Thoracic aorta (tissue), 2 donors: ENCODE measurements around the gene ABHD14A. TPM values are rescaled to one million over a fixed set of nuclear protein-coding genes. Genes with fewer than 3 reads are reported as not detected.
"Not testable (repeated sequence)": the region's sequence is repeated elsewhere in the genome, so short reads cannot be mapped to it uniquely, and the experiment has no call there.

Experiments used
- ATAC-seq: fragments of 150-250 bp; one replicate; pipeline ENCODE4 v1.8.0; 2017; ENCODE audit warnings: low read depth; ENCODE audit not compliant: insufficient number of reproducible peaks, low FRiP score
- DNase-seq: peaks from one replicate; pipeline ENCODE4 v3.0.0-alpha.2; 2020; ENCODE audit warnings: low spot score
- H3K27ac ChIP-seq, 2 donors: fragments of 200-600 bp; sonication (generic); 1 replicate in 1 of 2; 2 replicates in 1 of 2; pipeline ENCODE4 v1.5.1; 2016; ENCODE audit warnings: mild to moderate bottlenecking in 2 of 2, moderate library complexity in 2 of 2
- H3K27me3 ChIP-seq: fragments of 200-600 bp; sonication (generic); replicated peaks from 2 replicates; pipeline ENCODE4 v1.6.0; 2016; ENCODE audit warnings: mild to moderate bottlenecking; ENCODE audit not compliant: insufficient read depth
- H3K36me3 ChIP-seq: fragments of 200-600 bp; sonication (generic); one replicate; pipeline ENCODE4 v1.5.1; 2016
- H3K4me1 ChIP-seq, 2 donors: fragments of 200-600 bp; sonication (generic); 1 replicate in 1 of 2; 2 replicates in 1 of 2; pipeline versions ENCODE4 v1.5.1 to v1.6.0; 2016; ENCODE audit warnings: low read depth in 2 of 2, mild to moderate bottlenecking in 1 of 2; ENCODE audit not compliant: control insufficient read depth in 1 of 2
- H3K4me3 ChIP-seq: fragments of 200-600 bp; sonication (generic); 2 replicates; pipeline ENCODE4 v1.5.1; 2016; ENCODE audit warnings: mild to moderate bottlenecking
- H3K9me3 ChIP-seq: fragments of 200-600 bp; sonication (generic); 2 replicates; pipeline ENCODE4 v1.5.1; 2016
- total RNA-seq, 2 donors: library from RNA; depleted of rRNA; stranded (reverse); fragments of >200 nt; gene quantifications; one replicate each; pipeline versions ENCODE4 v1.1.0 to v1.2.3, GENCODE V29; 2016
- TF ChIP-seq, protein P1 (sequence below): fragments of 200-600 bp; sonication (generic); IDR thresholded peaks from one replicate; pipeline ENCODE4 v1.5.1; 2019; ENCODE audit warnings: antibody characterized with exemption

Gene ABHD14A
- total RNA-seq, 2 donors from 2014 or later = 9.7 to 24.0 TPM

DNA sequence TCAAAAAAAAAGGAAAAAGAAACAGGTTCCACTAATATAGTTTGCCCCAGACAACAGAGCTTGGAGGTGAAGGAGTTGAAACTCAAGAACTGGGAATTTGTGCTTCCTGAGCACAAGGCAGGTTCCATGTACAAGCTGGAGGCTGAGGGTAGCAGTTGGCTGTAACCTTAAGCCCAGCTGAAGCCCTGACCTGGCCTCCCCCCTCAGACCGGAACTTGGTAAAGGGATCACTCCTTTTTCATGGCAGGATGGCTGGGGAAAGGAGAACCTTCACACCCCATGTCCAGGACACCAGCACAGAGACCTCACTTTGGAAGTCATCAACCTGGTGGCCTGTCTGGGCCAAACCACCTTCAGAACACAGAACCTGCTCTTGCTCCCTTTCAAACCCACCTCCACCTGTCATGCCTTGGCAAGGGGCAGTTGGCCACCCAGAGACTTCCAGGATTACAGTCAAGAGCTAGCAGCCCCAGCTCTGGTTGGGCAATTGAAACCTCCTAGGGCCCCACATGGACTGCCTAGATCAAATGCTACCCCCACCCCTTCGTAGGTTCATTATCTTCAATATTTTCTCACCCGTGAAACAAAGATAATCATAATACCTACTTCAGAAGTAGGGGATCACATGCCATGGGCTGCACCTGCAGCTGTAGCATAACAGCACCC lies 17.3 kb downstream of the ABHD14A start:
- Histone ChIP-seq H3K4me1 (peaks cover 16 to 33% of the 10 kb centered on the region in 2 donors), H3K9me3 (no peaks in the 10 kb centered on the region), H3K27me3 (no peaks in the 10 kb centered on the region), H3K36me3 (peaks cover 25% of the 10 kb centered on the region), H3K4me3 (no peak overlapping the region), H3K27ac (no peak overlapping the region)
- TF ChIP-seq, protein P1, sequence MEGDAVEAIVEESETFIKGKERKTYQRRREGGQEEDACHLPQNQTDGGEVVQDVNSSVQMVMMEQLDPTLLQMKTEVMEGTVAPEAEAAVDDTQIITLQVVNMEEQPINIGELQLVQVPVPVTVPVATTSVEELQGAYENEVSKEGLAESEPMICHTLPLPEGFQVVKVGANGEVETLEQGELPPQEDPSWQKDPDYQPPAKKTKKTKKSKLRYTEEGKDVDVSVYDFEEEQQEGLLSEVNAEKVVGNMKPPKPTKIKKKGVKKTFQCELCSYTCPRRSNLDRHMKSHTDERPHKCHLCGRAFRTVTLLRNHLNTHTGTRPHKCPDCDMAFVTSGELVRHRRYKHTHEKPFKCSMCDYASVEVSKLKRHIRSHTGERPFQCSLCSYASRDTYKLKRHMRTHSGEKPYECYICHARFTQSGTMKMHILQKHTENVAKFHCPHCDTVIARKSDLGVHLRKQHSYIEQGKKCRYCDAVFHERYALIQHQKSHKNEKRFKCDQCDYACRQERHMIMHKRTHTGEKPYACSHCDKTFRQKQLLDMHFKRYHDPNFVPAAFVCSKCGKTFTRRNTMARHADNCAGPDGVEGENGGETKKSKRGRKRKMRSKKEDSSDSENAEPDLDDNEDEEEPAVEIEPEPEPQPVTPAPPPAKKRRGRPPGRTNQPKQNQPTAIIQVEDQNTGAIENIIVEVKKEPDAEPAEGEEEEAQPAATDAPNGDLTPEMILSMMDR = no peak
- DNase-seq (no peak), ATAC-seq (no peak)

DNA sequence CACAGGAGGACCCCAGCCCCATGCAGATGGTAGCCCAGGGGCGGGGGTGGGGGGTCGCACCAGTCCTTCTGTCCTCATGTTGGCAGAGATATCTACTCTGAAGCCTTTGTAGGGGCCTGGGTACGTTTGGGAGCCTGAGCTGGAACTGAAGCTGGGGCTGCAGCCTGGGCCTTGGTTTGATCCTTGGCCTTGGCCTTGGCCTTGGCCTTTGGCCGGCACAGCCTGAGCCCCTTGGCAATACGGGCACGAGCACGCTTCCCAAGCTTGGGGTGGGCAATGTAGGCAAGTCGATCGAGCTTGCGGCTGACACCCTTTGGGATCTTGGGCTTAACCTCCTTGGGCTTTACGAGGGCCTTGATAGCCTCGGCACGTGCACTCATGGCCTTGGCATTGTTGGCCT lies 18.8 kb downstream of the ABHD14A start:
- not testable (repeated sequence) for DNase-seq, H3K27ac ChIP-seq, H3K4me3 ChIP-seq, H3K27me3 ChIP-seq, ATAC-seq, H3K9me3 ChIP-seq
- Histone ChIP-seq H3K36me3 (peaks cover 23% of the 10 kb centered on the region), H3K4me1 (peaks cover 16 to 33% of the 10 kb centered on the region in 2 donors)

DNA sequence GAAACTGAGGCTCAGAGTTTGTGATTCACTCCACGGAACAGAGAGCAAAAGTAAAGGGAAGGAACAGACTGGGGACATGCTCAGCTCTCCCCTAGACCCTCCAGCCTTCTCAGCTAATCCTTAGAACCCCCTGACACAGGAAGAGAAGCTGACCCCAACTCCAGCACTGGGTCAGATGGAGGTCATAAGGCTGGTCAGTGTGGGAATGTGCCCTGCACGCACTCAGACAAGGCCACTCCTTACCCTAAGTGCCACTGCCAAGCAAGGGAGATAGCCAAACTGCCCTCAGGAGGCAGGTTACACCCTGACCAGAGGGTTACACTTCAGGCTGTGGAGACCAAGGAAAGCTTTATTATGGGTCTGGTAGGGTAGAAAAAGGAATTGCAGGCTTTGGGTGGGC lies 19.7 kb downstream of the ABHD14A start:
- H3K27ac ChIP-seq = no peak overlapping the region
- H3K27me3 ChIP-seq = no peaks in the 10 kb centered on the region
- no peak for DNase-seq
- no peaks in the 10 kb centered on the region for H3K9me3 ChIP-seq
- peaks cover 12 to 27% of the 10 kb centered on the region in 2 donors for H3K4me1 ChIP-seq
- H3K4me3 ChIP-seq = peak overlapping the region; percentile 86
- TF ChIP-seq, protein P1 = no peak
- H3K36me3 ChIP-seq = peaks cover 23% of the 10 kb centered on the region
- ATAC-seq = no peak

DNA sequence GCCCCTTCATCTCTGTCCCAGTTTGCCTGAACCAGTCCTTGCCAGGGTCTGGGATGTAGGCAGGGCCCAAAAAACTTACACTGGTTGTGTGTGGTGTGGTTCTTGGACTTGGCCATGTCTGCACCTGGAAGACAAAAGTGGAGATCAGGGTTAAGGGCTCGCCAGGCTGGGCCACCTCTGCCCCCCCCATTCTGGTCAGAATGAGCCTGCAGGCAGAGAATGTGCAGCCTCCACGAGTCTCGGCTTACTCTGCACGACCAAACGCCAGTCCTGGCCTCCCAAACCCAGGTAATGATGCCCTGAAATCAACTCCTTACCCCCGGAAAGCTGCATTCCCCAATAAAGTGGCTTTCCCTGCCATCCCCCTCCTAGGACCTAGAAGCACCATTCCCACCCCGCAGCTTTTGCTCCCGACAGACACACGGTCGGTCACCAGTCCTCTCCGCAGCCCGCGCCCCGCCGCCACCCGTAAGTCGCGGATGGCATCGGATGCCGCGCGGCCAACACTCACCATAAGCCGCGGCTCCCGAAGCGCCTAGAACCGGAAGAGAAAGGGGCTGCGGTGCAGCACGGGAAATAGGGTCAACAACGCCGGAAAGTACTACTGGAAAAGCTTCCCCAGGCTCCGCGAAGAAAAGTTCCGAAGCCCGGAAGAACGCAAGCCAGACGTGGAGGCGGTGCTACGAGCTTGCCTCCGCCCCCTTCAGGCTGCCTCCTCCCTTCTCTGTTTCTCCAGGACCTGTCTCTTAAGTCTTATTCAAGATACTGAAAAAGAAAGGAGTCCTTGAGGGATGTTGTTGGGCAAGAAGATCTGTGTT lies 20.7 kb downstream of the ABHD14A start, which contains the start of gene RPL29:
Gene RPL29, minus strand, starts transcription at position 550 of the 818 bp plus-strand sequence. Its CDS starts 434 bp downstream, at position 116.
- peak; percentile 92 for ATAC-seq
- Histone ChIP-seq H3K4me3 (peak within 1 kb of the TSS; percentile 86), H3K4me1 (peaks cover 12 to 19% of the 10 kb centered on the region in 2 donors), H3K9me3 (no peaks in the 10 kb centered on the region), H3K36me3 (peaks cover 23% of the 10 kb centered on the region), H3K27me3 (no peaks in the 10 kb centered on the region), H3K27ac (peak within 1 kb of the TSS; percentile 77 to 83)
- TF ChIP-seq, protein P1 = no peak
- peak; percentile 64 for DNase-seq

DNA sequence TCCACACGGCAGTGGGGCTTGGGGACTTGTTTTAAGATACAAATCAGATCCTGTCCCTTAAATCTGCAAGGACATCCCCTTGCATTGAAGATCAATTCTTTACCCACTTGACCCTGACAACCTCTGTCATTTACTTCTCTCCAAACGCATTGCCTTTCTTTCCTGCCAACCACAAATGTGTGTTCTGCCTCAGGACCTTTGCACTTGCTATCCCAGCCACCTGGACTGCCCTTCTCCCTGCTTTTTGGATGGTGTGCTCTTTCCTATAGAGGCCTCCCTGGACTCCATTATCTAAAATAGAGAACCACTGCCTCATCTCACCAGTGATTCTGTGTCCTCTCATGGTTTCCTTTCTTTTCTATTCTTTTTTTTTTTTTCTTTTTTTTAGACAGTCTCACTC lies 22.3 kb downstream of the ABHD14A start:
- H3K4me3 ChIP-seq = no peak overlapping the region
- TF ChIP-seq, protein P1 = no peak
- H3K4me1 ChIP-seq = peaks cover 12 to 19% of the 10 kb centered on the region in 2 donors
- ATAC-seq (no peak), DNase-seq (no peak)
- no peaks in the 10 kb centered on the region for H3K9me3 ChIP-seq
- no peak overlapping the region for H3K27ac ChIP-seq
- H3K36me3 ChIP-seq = peaks cover 23% of the 10 kb centered on the region
- H3K27me3 ChIP-seq = no peaks in the 10 kb centered on the region
